Measurements from ENCODE around the gene MEAF6. TPM values are rescaled to one million over a fixed set of nuclear protein-coding genes. Genes with fewer than 3 reads are reported as not detected.

The MEAF6 gene
- total RNA-seq, 1 donor from 2014 or later = 61.5 TPM

DNA sequence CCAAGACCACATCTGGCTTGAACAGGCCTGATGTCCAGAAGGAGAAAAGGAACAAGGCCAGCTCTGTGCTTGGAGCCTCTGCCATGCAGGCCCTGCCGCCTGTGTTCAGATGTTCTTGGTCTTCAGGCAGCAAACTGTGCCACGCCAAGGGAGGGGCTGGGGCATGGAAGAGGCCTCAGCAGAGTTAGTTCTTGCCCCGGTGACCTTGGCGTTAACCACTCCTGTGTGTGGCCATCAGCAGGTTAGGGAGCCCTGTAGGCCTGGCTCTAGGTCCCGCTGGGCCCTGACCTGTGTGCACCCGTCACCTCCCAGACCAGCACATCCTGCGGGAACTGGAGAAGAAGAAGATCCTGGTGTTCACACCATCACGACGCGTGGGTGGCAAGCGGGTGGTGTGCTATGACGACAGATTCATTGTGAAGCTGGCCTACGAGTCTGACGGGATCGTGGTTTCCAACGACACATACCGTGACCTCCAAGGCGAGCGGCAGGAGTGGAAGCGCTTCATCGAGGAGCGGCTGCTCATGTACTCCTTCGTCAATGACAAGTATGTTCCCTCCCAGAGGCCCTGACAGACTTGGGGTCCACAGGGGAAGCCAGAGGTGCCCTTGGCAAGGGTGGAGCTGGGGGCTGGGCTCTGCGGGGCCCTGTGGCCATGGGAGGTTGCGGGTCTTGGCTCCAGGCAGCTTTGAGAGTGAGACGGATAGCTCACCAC lies 33.1 kb downstream of the MEAF6 start:
- H3K4me1 Mint-ChIP-seq (ENCODE audit: low read depth, unreplicated experiment) = peaks cover 10% of the 10 kb centered on the region
- no peak for DNase-seq
- TF ChIP-seq, protein P1, sequence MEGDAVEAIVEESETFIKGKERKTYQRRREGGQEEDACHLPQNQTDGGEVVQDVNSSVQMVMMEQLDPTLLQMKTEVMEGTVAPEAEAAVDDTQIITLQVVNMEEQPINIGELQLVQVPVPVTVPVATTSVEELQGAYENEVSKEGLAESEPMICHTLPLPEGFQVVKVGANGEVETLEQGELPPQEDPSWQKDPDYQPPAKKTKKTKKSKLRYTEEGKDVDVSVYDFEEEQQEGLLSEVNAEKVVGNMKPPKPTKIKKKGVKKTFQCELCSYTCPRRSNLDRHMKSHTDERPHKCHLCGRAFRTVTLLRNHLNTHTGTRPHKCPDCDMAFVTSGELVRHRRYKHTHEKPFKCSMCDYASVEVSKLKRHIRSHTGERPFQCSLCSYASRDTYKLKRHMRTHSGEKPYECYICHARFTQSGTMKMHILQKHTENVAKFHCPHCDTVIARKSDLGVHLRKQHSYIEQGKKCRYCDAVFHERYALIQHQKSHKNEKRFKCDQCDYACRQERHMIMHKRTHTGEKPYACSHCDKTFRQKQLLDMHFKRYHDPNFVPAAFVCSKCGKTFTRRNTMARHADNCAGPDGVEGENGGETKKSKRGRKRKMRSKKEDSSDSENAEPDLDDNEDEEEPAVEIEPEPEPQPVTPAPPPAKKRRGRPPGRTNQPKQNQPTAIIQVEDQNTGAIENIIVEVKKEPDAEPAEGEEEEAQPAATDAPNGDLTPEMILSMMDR (IDR thresholded peaks at IDR 0.05; ENCODE audit: partially characterized antibody, unreplicated experiment) = no peak
- H3K4me3 Mint-ChIP-seq (ENCODE audit: unreplicated experiment) = no peak overlapping the region
- no peak overlapping the region for H3K27ac Mint-ChIP-seq (ENCODE audit: unreplicated experiment)
- no peaks in the 10 kb centered on the region for H3K27me3 Mint-ChIP-seq (ENCODE audit: unreplicated experiment)
- H3K36me3 Mint-ChIP-seq (ENCODE audit: unreplicated experiment) = no peaks in the 10 kb centered on the region
- no peaks in the 10 kb centered on the region for H3K9me3 Mint-ChIP-seq (ENCODE audit: unreplicated experiment)

DNA sequence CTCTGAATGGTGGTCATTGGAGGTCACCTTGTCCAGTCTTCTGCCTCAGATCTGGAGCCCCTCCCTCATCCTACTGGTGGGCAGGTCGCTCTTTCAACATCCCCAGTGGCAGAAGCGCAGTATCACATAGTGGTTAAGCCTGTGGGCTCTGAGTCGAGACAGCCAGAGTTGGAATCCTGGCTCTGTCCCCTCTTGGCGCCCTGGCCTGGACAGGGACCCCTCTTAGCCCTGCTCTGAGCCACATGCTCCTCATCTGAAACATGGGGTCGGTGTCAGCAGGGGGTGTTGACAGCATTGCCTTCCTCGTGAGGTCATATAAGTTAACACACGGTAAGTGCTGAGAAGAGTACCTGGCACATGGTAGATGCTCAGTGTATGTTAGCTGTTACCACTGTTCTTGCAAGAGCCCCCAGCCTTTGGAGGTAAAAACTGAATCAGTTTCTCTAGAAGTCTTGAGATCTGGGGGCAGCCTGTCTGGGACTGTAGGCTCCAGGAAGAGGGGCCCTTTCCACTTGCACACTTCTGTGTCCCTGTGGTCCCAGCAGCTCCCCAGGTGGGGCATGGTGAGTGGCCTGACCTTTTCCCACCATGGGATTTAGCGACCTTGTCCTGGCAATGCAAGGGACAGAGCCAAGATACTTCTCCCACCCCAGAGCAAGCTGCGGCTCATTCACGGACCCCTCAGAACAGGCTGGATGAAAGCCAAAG lies 33.8 kb downstream of the MEAF6 start:
- Mint-ChIP-seq H3K27me3 (ENCODE audit: unreplicated experiment) (no peaks in the 10 kb centered on the region), H3K4me3 (ENCODE audit: unreplicated experiment) (no peak overlapping the region), H3K4me1 (ENCODE audit: low read depth, unreplicated experiment) (peaks cover 10% of the 10 kb centered on the region), H3K27ac (ENCODE audit: unreplicated experiment) (no peak overlapping the region), H3K9me3 (ENCODE audit: unreplicated experiment) (no peaks in the 10 kb centered on the region), H3K36me3 (ENCODE audit: unreplicated experiment) (no peaks in the 10 kb centered on the region)
- TF ChIP-seq, protein P1 (IDR thresholded peaks at IDR 0.05; ENCODE audit: partially characterized antibody, unreplicated experiment) = no peak
- DNase-seq = no peak

DNA sequence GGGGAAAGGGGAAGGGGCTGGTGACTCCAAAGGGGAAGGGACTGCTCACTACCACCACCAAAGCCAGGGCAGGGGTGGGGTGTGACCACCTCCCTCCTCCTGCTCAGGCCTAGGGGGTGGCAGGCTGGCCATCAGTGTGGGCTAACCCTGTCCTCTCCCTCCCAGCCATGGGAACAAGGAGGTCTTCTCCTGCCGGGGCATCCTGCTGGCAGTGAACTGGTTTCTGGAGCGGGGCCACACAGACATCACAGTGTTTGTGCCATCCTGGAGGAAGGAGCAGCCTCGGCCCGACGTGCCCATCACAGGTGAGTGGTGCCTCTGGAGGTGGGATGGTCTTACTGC lies 34.5 kb downstream of the MEAF6 start:
- no peak overlapping the region for H3K4me3 Mint-ChIP-seq (ENCODE audit: unreplicated experiment)

DNA sequence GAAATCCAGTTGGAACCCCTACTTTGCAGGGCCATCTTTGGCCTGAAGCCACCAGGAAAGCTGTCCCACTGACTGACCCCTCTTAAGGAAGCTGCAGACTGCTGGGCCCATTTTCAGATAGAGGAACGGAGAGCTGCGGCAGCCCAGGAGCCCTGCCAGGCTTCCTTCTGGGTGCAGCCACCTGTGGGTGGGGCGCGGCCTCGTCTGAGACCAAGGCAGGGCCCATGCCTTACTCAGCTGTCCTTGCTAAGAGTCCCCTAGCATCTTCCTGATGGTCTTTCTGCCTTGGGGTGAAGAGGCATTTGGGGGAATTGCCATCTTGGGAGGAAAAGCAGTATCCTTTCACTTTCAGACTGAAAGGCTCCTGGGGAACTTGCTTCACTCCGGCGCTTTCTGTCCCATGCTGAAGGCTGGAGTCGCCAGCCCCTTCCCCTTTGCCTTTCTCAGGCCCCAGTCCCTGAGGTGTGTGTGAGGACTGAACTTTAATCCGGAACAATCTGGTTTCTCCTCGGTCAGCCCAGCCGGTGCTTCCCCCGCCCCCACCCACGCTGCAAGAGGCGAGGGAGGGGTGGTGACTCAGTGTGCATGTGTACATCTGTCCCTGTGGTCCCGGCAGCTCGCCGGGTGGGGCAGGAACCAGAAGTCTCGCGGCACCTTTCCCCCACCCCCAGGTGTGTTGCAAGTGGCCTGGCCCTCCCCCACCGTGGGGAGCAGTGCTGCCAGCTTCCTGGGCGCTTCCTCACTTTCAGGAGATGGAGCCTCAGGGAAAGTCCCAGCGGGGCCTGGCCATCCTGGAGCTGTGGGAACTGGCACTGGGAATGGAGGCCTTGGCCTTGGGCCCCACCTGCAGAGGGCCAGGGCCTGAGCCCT lies 35.1 kb downstream of the MEAF6 start:
- Mint-ChIP-seq H3K4me3 (ENCODE audit: unreplicated experiment) (no peak overlapping the region), H3K27me3 (ENCODE audit: unreplicated experiment) (no peaks in the 10 kb centered on the region), H3K36me3 (ENCODE audit: unreplicated experiment) (no peaks in the 10 kb centered on the region), H3K4me1 (ENCODE audit: low read depth, unreplicated experiment) (peaks cover 12% of the 10 kb centered on the region), H3K27ac (ENCODE audit: unreplicated experiment) (no peak overlapping the region), H3K9me3 (ENCODE audit: unreplicated experiment) (no peaks in the 10 kb centered on the region)
- TF ChIP-seq, protein P1 (IDR thresholded peaks at IDR 0.05; ENCODE audit: partially characterized antibody, unreplicated experiment) = no peak
- DNase-seq = peak; percentile 14

More for the DNA sequence above, 34.5 kb downstream of the MEAF6 start:
- Mint-ChIP-seq H3K27ac (ENCODE audit: unreplicated experiment) (no peak overlapping the region), H3K4me1 (ENCODE audit: low read depth, unreplicated experiment) (peaks cover 11% of the 10 kb centered on the region), H3K9me3 (ENCODE audit: unreplicated experiment) (no peaks in the 10 kb centered on the region), H3K27me3 (ENCODE audit: unreplicated experiment) (no peaks in the 10 kb centered on the region), H3K36me3 (ENCODE audit: unreplicated experiment) (no peaks in the 10 kb centered on the region)
- no peak for DNase-seq
- TF ChIP-seq, protein P1 (IDR thresholded peaks at IDR 0.05; ENCODE audit: partially characterized antibody, unreplicated experiment) = no peak
